CD14-positive monocyte (primary cell): ENCODE results near the gene ZRANB3. TPM values are rescaled to one million over a fixed set of nuclear protein-coding genes. Genes with fewer than 3 reads are reported as not detected.

Experiments
- DNase-seq, 3 donors: peaks; one replicate each; pipeline ENCODE4 v3.0.0-alpha.2; 2011 to 2022
- H2AFZ ChIP-seq: 2 replicates; pipeline ENCODE4 v1.6.0; 2012; ENCODE audit warnings: mild to moderate bottlenecking, low read depth, low read length, inconsistent platforms; ENCODE audit not compliant: insufficient read depth, poor library complexity, severe bottlenecking
- H3K27ac ChIP-seq, 2 donors: 1 replicate in 1 of 2; 2 replicates in 1 of 2; pipeline ENCODE4 v1.5.1; 2012 to 2013; ENCODE audit warnings: low read length in 2 of 2, control low read depth in 1 of 2, inconsistent platforms in 1 of 2, low read depth in 1 of 2, mild to moderate bottlenecking in 1 of 2
- H3K27me3 ChIP-seq, 2 donors: one replicate each; pipeline versions ENCODE4 v1.6.0 to v1.6.1; 2011 to 2013; ENCODE audit warnings: low read length in 2 of 2; ENCODE audit not compliant: control insufficient read depth in 2 of 2, insufficient read depth in 2 of 2
- H3K36me3 ChIP-seq, 2 donors: replicated peaks in 1 of 2; 1 replicate in 1 of 2; 2 replicates in 1 of 2; pipeline versions ENCODE4 v1.5.1 to v1.6.1; 2012 to 2013; ENCODE audit warnings: low read length in 2 of 2, control low read depth in 1 of 2, inconsistent platforms in 1 of 2, mild to moderate bottlenecking in 1 of 2; ENCODE audit not compliant: insufficient read depth in 2 of 2, control insufficient read depth in 1 of 2
- H3K4me1 ChIP-seq, 2 donors: 1 replicate in 1 of 2; 2 replicates in 1 of 2; pipeline versions ENCODE4 v1.5.1 to v1.6.1; 2012 to 2013; ENCODE audit warnings: low read length in 2 of 2, control low read depth in 1 of 2, inconsistent platforms in 1 of 2, mild to moderate bottlenecking in 1 of 2, moderate library complexity in 1 of 2; ENCODE audit not compliant: insufficient read depth in 2 of 2, control insufficient read depth in 1 of 2
- H3K4me2 ChIP-seq: replicated peaks from 2 replicates; pipeline ENCODE3; 2012; ENCODE audit warnings: low read length, moderate library complexity, mild to moderate bottlenecking; ENCODE audit not compliant: poor library complexity, severe bottlenecking; ENCODE audit errors: extremely low read depth
- H3K4me3 ChIP-seq, 3 experiments: fragments of 200-600 bp in 1 of 3; sonication (generic) in 1 of 3; replicated peaks in 1 of 3; 1 replicate in 2 of 3; 2 replicates in 1 of 3; pipeline ENCODE4 v1.5.1; 2011 to 2013; ENCODE audit warnings: low read length in 3 of 3, mild to moderate bottlenecking in 3 of 3, control low read depth in 2 of 3, low read depth in 2 of 3, inconsistent platforms in 1 of 3, moderate library complexity in 1 of 3
- H3K79me2 ChIP-seq: 2 replicates; pipeline ENCODE4 v1.6.0; 2012; ENCODE audit warnings: mild to moderate bottlenecking, control low read depth, inconsistent platforms, low read length, moderate library complexity; ENCODE audit not compliant: insufficient read depth
- H3K9ac ChIP-seq: 2 replicates; pipeline ENCODE4 v1.6.0; 2017; ENCODE audit warnings: low read length, mild to moderate bottlenecking; ENCODE audit not compliant: insufficient read depth, poor library complexity, severe bottlenecking
- H3K9me3 ChIP-seq, 2 donors: replicated peaks in 1 of 2; 1 replicate in 1 of 2; 2 replicates in 1 of 2; pipeline versions ENCODE4 v1.5.1 to v1.6.1; 2012 to 2013; ENCODE audit warnings: low read length in 2 of 2, control low read depth in 1 of 2; ENCODE audit not compliant: control insufficient read depth in 1 of 2, insufficient read depth in 1 of 2
- H4K20me1 ChIP-seq: 2 replicates; pipeline ENCODE4 v1.6.0; 2012; ENCODE audit warnings: mild to moderate bottlenecking, low read length, control low read depth, moderate library complexity; ENCODE audit not compliant: insufficient read depth
- H3K27ac Mint-ChIP-seq, 7 donors: one replicate each; pipeline ENCODE4 v1.8.0; 2020; ENCODE audit warnings: mild to moderate bottlenecking in 7 of 7, mixed read lengths in 7 of 7, moderate library complexity in 6 of 7, inconsistent platforms in 2 of 7
- H3K27me3 Mint-ChIP-seq, 3 donors: one replicate each; pipeline ENCODE4 v1.8.0; 2021 to 2022; ENCODE audit warnings: low read depth in 3 of 3, mild to moderate bottlenecking in 3 of 3, mixed read lengths in 3 of 3, moderate library complexity in 3 of 3, inconsistent platforms in 1 of 3
- H3K36me3 Mint-ChIP-seq, 2 donors: one replicate each; pipeline ENCODE4 v1.8.0; 2020; ENCODE audit warnings: mixed read lengths in 2 of 2, inconsistent platforms in 1 of 2, mild to moderate bottlenecking in 1 of 2
- H3K4me1 Mint-ChIP-seq: one replicate; pipeline ENCODE4 v1.8.0; 2020; ENCODE audit warnings: mild to moderate bottlenecking, mixed read lengths
- H3K4me3 Mint-ChIP-seq, 2 donors: one replicate each; pipeline ENCODE4 v1.8.0; 2020; ENCODE audit warnings: mild to moderate bottlenecking in 2 of 2, mixed read lengths in 2 of 2, moderate library complexity in 1 of 2
- H3K9me3 Mint-ChIP-seq, 7 donors: one replicate each; pipeline ENCODE4 v1.8.0; 2020 to 2022; ENCODE audit warnings: mixed read lengths in 7 of 7, mild to moderate bottlenecking in 6 of 7, moderate library complexity in 6 of 7, inconsistent platforms in 2 of 7
- CTCF ChIP-seq: fragments of 200-600 bp; IDR thresholded peaks from one replicate; pipeline ENCODE4 v1.8.0; 2022; ENCODE audit warnings: antibody characterized with exemption, mild to moderate bottlenecking
- WGBS: methylation state at CpG from one replicate; pipeline ENCODE4 v1.1.5; 2013; ENCODE audit warnings: missing lambda C conversion rate; ENCODE audit not compliant: insufficient coverage; 5-methylcytosine and 5-hydroxymethylcytosine counted together
- intact Hi-C, 2 donors: fragments of 100-400 bp; cut with micrococcal nuclease; formaldehyde crosslinking; loops; one replicate each; pipeline versions ENCODE4 v1.15.0 to v1.15.1; 2023
- polyA plus RNA-seq, 3 donors: library from polyadenylated mRNA; depleted of rRNA in 1 of 3; unstranded in 2 of 3; stranded (reverse) in 1 of 3; fragments of 300-500 nt in 2 of 3; fragments of >200 nt in 1 of 3; fragmentation: Illumina TruSeq in 2 of 3; gene quantifications; 1 replicate in 2 of 3; 2 replicates in 1 of 3; pipeline ENCODE4 v1.2.3, GENCODE V29; 2012 to 2021

ZRANB3 gene
- polyA plus RNA-seq, 3 donors: 0.47 to 3.5 (median 0.64) TPM

GRCh38 chr2:135212757-135213156 is 318.3 kb downstream of the ZRANB3 start:
- WGBS: 100% methylated on average over 2 of the region's 2 CpGs
- no peaks in the 10 kb centered on the region for H3K4me1 Mint-ChIP-seq
- no peaks in the 10 kb centered on the region for H3K27me3 Mint-ChIP-seq
- peaks cover 3 to 11% of the 10 kb centered on the region in 2 donors for H3K36me3 Mint-ChIP-seq
- Histone ChIP-seq H3K27ac (no peak overlapping the region), H4K20me1 (no peaks in the 10 kb centered on the region), H3K4me3 (no peak overlapping the region), H3K9ac (no peak overlapping the region), H3K27me3 (no peaks in the 10 kb centered on the region), H3K4me2 (no peak overlapping the region), H2AFZ (no peak overlapping the region), H3K9me3 (no peaks in the 10 kb centered on the region), H3K36me3 (peaks cover 0 to 5% of the 10 kb centered on the region in 2 donors), H3K4me1 (no peaks in the 10 kb centered on the region), H3K79me2 (no peaks in the 10 kb centered on the region)
- intact Hi-C loops: no loop called here
- H3K27ac Mint-ChIP-seq: no peak overlapping the region
- H3K4me3 Mint-ChIP-seq: no peak overlapping the region
- no peak for DNase-seq
- no peak for TF ChIP-seq CTCF
- H3K9me3 Mint-ChIP-seq: peaks cover 0 to 2% (median 0%) of the 10 kb centered on the region in 7 donors

GRCh38 chr2:135208016-135208415 is 323.0 kb downstream of the ZRANB3 start:
- no peak overlapping the region for H3K27ac ChIP-seq
- no peaks in the 10 kb centered on the region for H3K36me3 ChIP-seq
- no peak for TF ChIP-seq CTCF
- intact Hi-C loops: no loop called here
- no peaks in the 10 kb centered on the region for H3K9me3 Mint-ChIP-seq
- no peak overlapping the region for H3K4me3 Mint-ChIP-seq
- WGBS: no CpG with 5 or more reads among the region's 2 CpGs
- no peak for DNase-seq
- H3K79me2 ChIP-seq: no peaks in the 10 kb centered on the region
- no peak overlapping the region for H3K27ac Mint-ChIP-seq
- H2AFZ ChIP-seq: no peak overlapping the region
- H4K20me1 ChIP-seq: no peaks in the 10 kb centered on the region
- no peak overlapping the region for H3K4me3 ChIP-seq
- no peak overlapping the region for H3K9ac ChIP-seq
- no peaks in the 10 kb centered on the region for H3K4me1 Mint-ChIP-seq
- H3K27me3 ChIP-seq: no peaks in the 10 kb centered on the region
- H3K4me2 ChIP-seq: no peak overlapping the region
- H3K27me3 Mint-ChIP-seq: peaks cover 0 to 2% (median 0%) of the 10 kb centered on the region in 3 donors
- H3K36me3 Mint-ChIP-seq: no peaks in the 10 kb centered on the region
- no peaks in the 10 kb centered on the region for H3K9me3 ChIP-seq
- no peaks in the 10 kb centered on the region for H3K4me1 ChIP-seq
